D721Med (cell line): ENCODE results near the gene SUGCT.

Experiments used
- DNase-seq: peaks from one replicate; pipeline ENCODE4 v3.0.0; 2011; ENCODE audit warnings: low spot score; ENCODE audit not compliant: insufficient read length
- FAIRE-seq: peaks from 2 replicates; lab custom pipeline; 2011; peaks lifted over from hg19 to GRCh38; lab: Jason Lieb, UNC
- TF ChIP-seq, protein P1 (sequence below): IDR thresholded peaks from 2 replicates; pipeline ENCODE4 v1.5.1; 2012; ENCODE audit warnings: mild to moderate bottlenecking, control low read depth; ENCODE audit not compliant: insufficient read depth; ENCODE audit errors: missing control alignments

The SUGCT gene

DNA sequence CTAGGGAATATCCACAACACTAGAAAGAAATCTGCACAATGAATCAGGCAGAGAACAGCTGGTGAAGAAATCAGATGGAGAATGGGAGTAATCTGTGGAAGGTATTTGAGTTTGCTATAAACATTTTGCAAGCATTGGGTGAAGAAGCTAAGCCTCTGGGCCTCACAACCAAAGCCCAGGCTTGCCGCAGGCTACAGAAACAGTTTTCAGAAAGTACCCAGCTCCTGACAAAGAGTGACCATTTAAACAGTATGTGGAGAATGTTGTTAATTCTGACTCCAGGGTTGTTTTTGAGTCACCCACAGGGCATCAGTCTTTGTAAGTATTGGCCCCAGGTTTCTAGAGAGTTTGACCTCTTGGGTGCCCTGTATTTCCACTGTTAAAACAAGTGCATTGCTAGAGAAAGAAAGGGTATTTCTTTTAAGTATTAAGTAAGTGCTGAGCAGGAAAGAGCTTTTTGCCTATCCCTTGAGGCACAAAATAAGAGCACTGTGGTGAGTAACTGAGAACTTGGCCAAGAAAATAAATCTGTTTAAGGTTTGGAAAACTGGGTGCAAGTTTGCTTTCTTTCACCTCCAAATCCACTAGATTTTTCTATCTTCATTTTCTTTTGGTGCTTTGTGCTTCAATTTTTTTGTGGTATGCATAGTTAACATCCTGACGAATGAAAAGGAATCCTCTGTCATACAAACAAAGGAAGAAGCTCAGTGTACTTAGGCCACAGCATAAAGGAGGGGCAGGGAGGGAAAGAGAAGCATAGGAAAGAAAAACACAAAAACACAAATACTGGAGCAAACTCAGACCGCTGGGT lies 691.8 kb downstream of the SUGCT start:
- TF ChIP-seq, protein P1, sequence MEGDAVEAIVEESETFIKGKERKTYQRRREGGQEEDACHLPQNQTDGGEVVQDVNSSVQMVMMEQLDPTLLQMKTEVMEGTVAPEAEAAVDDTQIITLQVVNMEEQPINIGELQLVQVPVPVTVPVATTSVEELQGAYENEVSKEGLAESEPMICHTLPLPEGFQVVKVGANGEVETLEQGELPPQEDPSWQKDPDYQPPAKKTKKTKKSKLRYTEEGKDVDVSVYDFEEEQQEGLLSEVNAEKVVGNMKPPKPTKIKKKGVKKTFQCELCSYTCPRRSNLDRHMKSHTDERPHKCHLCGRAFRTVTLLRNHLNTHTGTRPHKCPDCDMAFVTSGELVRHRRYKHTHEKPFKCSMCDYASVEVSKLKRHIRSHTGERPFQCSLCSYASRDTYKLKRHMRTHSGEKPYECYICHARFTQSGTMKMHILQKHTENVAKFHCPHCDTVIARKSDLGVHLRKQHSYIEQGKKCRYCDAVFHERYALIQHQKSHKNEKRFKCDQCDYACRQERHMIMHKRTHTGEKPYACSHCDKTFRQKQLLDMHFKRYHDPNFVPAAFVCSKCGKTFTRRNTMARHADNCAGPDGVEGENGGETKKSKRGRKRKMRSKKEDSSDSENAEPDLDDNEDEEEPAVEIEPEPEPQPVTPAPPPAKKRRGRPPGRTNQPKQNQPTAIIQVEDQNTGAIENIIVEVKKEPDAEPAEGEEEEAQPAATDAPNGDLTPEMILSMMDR, result no peak
- DNase-seq (no peak), FAIRE-seq (no peak)

DNA sequence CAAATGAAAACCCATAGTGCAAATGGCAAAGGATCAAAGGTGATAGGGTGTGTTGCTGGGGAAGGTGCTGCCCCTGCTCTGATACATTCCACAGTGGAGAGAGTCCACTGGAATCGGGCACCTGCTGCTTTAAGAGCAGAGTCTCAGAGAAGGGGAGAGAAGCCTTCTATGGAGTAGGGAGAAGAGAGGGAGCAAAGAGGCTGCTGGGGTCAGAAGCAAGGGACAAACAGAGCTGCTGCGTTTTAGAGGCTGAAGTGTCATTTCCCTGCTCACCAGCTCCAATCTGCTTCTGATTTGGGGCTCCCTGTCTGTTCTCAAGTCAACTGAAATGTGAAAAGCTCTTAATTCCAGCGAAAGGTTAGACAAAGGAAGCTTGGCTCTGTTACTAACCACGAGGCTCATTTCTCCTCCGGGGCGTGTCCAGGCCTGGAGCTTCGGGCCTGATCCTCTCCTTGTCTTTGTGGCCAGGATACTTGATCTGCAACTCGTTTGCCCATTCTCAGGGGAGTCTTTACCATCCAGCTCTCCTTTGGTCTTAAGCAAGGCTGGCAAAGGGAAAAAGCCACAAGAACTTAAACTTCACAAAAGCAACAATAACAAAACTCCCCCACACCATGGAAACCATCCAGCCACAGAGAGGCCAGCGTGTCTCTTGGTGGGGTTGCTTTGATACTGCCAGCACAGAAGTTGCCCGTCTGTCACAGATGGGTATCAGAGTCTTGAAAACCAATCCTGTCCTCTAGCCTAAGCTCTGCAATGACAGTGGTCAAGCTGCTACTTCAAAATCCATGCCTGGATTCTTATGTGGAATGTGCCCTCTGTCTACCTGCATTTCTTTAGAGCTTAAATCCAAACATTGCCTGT lies 692.6 kb downstream of the SUGCT start:
- FAIRE-seq (no peak), DNase-seq (no peak)
- TF ChIP-seq, protein P1, result no peak

DNA sequence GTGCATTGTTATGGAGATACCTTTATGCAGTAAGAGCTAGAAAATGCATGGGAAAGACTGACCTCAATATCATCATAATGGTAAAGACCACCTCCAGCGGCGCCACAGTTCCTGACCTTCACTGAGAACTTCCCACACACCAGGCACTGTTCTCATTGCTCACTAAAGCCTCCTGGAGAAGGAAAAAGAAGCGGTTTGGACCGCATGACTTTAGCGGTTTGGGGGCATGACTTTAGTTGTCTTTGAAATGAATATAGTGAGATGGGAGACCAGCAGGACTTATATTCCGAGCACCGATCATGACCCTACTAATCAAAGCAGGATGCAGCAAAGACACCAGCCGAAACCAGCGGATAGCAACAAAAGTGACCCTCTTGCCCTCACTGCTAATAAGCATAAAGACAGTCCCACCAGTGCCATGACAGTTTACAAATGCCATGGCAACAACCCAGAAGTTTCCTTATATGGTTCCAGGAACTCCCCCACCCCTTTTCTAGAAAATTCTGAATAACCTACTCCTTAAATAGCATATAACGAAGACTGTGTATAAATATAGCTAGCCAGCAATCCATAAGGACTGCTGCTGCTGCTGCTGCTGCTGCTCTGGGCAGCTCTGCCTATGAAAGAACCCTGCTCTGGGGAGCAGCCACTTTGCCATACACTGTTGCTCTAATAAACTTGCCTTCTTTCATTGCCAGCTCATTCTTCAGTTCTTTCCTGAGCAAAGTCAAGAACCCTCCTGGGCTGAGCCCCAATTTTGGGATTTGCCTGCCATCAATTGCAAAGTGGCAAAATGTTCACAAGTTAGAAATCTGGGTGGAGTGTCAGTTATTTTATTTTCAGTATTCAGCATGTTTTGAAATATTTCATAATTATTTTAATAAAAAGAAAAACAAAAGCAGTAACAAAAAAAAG lies 694.1 kb downstream of the SUGCT start:
- TF ChIP-seq, protein P1, result no peak
- no peak for FAIRE-seq
- no peak for DNase-seq

DNA sequence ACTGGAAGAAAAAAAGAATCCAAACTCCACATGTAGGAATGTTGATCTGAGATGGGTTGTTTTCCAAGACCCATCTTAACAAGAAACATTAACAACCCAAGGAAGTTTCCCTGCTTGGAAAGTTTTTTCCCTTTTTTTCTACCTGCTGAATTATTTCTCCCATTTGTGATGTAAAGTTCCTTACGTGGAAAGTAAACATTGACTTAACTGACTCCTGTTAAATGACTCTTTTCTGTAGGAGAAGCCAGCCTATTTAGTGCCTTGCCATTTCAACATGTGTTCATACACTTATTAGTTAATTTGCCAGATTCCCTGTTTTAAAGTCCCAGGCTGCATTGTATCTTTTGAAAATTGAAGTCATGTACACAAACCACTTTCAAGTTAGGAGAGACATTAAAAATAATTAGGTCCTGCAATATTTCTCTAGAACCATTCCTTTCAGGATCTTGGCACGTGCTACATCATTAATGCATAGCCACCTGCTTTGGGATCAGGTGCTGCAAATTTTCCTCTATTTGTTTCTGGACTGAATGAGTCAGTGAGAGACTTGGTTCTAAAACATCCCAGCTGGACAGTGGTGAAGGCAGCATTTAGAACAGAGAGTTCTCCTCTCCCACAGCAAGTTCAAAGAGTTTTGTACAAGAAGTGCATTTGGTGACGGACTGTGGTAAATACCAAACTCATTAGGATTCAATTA lies 698.5 kb downstream of the SUGCT start:
- FAIRE-seq (no peak), DNase-seq (no peak)
- TF ChIP-seq, protein P1, result no peak

DNA sequence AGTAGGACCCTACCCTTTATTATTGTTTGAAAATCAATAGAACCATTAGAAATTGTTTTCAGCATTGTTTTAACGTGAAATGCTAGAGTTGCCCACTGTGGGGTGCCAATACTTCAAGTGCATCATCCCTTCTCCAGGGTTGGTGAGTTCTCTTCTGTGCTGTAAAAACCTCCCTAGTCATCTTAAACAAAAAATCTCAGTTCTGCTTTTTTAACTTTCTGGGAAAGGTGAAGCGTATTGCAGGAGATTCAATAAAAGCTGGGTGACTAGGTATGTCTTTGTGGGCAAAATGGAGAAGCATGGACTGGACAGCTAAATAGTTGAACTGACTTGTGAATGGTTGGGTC lies 699.1 kb downstream of the SUGCT start:
- TF ChIP-seq, protein P1, result no peak
- FAIRE-seq (no peak), DNase-seq (no peak)

DNA sequence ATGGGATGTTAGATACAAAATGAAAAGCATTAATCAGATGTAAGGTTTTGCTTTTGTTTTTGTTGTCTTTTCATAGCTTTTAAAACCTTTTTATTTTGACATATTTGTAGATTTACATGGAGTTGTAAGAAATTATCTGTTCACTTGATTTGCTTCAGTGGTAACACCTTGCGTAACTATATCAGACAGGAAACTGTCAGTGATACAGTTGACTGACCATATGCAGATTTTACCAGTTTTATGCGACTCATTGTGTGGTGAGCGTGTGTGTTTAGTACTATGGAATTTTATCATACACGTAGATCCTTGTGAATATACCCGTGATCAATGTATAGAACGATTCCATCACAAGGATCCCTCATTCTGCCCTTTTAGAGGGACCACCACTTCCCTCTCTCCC lies 701.4 kb downstream of the SUGCT start:
- TF ChIP-seq, protein P1, result no peak
- DNase-seq, result no peak
- no peak for FAIRE-seq
